ACC112 (cell line): ENCODE measurements around the gene FHIP1B.

Experiments
- H2AFZ ChIP-seq: fragments of 200-600 bp; sonication (generic); one replicate; pipeline ENCODE4 v1.6.0; 2017; ENCODE audit warnings: antibody characterized with exemption, low read length; ENCODE audit not compliant: unreplicated experiment
- H3K27ac ChIP-seq: fragments of 200-600 bp; sonication (generic); 2 replicates; pipeline ENCODE4 v1.5.1; 2014; ENCODE audit warnings: low read depth, mild to moderate bottlenecking, antibody characterized with exemption, low read length, moderate library complexity
- H3K27me3 ChIP-seq: fragments of 200-600 bp; sonication (generic); 2 replicates; pipeline ENCODE4 v1.6.1; 2014; ENCODE audit warnings: mild to moderate bottlenecking, antibody characterized with exemption, low read length, moderate library complexity, mixed read lengths; ENCODE audit not compliant: insufficient read depth
- H3K36me3 ChIP-seq: fragments of 200-600 bp; sonication (generic); 2 replicates; pipeline ENCODE4 v1.6.1; 2016; ENCODE audit warnings: mild to moderate bottlenecking, antibody characterized with exemption, low read length, moderate library complexity, mixed read lengths; ENCODE audit not compliant: insufficient read depth
- H3K4me1 ChIP-seq: fragments of 200-600 bp; sonication (generic); one replicate; pipeline ENCODE4 v1.6.1; 2016; ENCODE audit warnings: low read length, mixed read lengths; ENCODE audit not compliant: insufficient read depth, unreplicated experiment, control insufficient read depth
- H3K4me3 ChIP-seq: fragments of 200-600 bp; sonication (generic); 2 replicates; pipeline ENCODE4 v1.5.1; 2014; ENCODE audit warnings: mild to moderate bottlenecking, low read depth, low read length
- H3K79me2 ChIP-seq: fragments of 200-600 bp; sonication (generic); one replicate; pipeline ENCODE4 v1.6.0; 2016; ENCODE audit warnings: low read length; ENCODE audit not compliant: control insufficient read depth, unreplicated experiment, insufficient read depth

The FHIP1B gene

DNA sequence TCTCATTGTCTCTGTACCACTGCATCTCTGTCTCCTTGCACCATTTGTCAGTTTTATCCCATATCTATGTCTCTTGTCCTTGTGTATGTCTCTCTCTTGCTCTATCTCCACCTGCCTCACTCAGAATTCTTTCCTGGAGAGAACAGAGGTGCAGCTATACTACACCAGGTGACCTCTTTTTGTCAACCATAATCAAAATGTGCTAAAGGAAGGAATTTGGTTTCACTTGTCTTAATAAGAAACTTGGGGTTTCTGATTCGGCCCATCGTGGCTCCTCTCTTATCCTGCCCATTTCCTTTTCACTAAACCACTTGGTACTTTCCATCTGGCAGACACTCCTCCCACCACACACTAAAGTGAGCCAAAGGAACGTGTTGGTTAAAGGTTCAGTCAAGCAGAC, 31.1 kb downstream of the FHIP1B start:
- Histone ChIP-seq H2AFZ (no peak overlapping the region), H3K27ac (no peak overlapping the region), H3K4me3 (no peak overlapping the region), H3K36me3 (no peaks in the 10 kb centered on the region), H3K27me3 (no peaks in the 10 kb centered on the region), H3K79me2 (no peaks in the 10 kb centered on the region), H3K4me1 (no peaks in the 10 kb centered on the region)

DNA sequence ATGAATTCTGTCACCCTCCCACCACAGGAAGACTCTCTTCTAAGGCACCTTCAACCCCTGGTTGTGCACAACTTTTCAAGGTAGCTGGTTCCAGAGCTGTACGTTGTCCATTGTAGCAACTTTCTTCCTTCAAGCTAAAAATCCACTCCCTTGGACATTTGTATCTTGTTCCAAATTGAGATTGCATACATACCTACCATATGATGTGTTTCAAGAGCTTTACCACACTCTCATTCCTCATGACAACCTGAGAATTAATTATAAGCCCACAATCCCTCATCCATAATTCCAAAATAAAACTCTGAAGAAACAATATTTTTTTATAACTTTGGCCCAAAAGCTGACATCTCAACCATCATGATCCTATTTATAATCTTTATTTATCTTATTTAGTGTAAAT, 32.4 kb downstream of the FHIP1B start:
- no peak overlapping the region for H3K4me3 ChIP-seq
- H2AFZ ChIP-seq: no peak overlapping the region
- no peaks in the 10 kb centered on the region for H3K36me3 ChIP-seq
- no peaks in the 10 kb centered on the region for H3K4me1 ChIP-seq
- H3K27me3 ChIP-seq: no peaks in the 10 kb centered on the region
- no peak overlapping the region for H3K27ac ChIP-seq
- H3K79me2 ChIP-seq: no peaks in the 10 kb centered on the region

DNA sequence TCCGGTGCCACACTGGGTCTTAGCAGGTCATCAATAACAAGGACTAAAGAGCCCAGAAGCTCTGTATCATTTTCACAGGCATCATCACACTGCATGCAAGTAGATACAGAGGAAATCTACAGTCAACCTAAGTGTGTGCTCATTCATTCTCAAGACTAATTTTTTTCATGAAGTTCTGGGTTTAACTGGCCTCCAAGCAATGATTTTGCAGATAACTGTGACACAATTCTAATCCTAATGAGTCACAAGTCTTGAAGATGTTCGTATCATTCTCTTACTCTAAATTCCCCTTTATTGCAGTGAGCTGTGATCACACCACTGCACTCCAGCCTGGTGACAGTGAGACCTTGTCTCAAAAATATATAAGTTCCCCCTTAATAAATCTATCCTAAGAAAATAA, 33.0 kb downstream of the FHIP1B start:
- no peaks in the 10 kb centered on the region for H3K27me3 ChIP-seq
- no peak overlapping the region for H3K4me3 ChIP-seq
- H3K27ac ChIP-seq: no peak overlapping the region
- H3K79me2 ChIP-seq: no peaks in the 10 kb centered on the region
- H3K36me3 ChIP-seq: no peaks in the 10 kb centered on the region
- H3K4me1 ChIP-seq: no peaks in the 10 kb centered on the region
- no peak overlapping the region for H2AFZ ChIP-seq

DNA sequence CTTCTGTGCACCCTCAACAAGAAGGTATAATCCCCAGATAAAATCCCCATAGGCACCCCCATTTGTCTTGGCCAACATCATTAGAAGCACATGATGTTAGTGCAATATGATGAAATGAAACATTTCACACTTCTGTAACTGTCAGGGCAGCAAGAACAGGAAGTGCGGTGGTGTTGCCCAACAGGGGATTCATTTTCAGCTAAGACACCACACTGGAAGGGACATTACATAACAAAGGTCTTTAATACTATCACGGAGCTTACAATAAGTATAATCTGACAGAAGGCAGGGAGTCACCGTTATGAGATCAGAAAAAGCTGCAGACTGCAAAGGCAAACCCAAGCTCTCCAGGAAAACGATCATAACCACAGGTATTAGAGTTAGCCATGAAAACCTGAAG, 33.5 kb downstream of the FHIP1B start:
- H2AFZ ChIP-seq: no peak overlapping the region
- H3K4me3 ChIP-seq: no peak overlapping the region
- no peaks in the 10 kb centered on the region for H3K36me3 ChIP-seq
- H3K27ac ChIP-seq: no peak overlapping the region
- H3K4me1 ChIP-seq: no peaks in the 10 kb centered on the region
- no peaks in the 10 kb centered on the region for H3K79me2 ChIP-seq
- H3K27me3 ChIP-seq: no peaks in the 10 kb centered on the region

DNA sequence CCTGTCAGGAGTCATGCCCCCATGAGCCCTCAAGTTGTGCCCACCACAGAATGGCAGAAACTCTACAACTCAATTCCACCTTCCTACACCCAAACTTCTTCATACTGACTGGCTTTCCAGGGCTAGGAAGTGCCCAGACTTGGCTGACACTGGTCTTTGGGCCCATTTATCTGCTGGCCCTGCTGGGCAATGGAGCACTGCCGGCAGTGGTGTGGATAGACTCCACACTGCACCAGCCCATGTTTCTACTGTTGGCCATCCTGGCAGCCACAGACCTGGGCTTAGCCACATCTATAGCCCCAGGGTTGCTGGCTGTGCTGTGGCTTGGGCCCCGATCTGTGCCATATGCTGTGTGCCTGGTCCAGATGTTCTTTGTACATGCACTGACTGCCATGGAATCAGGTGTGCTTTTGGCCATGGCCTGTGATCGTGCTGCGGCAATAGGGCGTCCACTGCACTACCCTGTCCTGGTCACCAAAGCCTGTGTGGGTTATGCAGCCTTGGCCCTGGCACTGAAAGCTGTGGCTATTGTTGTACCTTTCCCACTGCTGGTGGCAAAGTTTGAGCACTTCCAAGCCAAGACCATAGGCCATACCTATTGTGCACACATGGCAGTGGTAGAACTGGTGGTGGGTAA, 35.1 kb downstream of the FHIP1B start, which contains the start of gene OR52W1:
OR52W1 (plus strand) TSS at position 51 of the 637 bp plus-strand sequence; CDS start at position 51, 0 bp downstream.
- Histone ChIP-seq H3K27me3 (peaks cover 6% of the 10 kb centered on the region; the same call in 1 of the 2 replicates), H3K27ac (no peak within 1 kb of the TSS), H2AFZ (no peak within 1 kb of the TSS), H3K79me2 (no peaks in the 10 kb centered on the region), H3K4me3 (no peak within 1 kb of the TSS), H3K4me1 (no peaks in the 10 kb centered on the region), H3K36me3 (no peaks in the 10 kb centered on the region)

DNA sequence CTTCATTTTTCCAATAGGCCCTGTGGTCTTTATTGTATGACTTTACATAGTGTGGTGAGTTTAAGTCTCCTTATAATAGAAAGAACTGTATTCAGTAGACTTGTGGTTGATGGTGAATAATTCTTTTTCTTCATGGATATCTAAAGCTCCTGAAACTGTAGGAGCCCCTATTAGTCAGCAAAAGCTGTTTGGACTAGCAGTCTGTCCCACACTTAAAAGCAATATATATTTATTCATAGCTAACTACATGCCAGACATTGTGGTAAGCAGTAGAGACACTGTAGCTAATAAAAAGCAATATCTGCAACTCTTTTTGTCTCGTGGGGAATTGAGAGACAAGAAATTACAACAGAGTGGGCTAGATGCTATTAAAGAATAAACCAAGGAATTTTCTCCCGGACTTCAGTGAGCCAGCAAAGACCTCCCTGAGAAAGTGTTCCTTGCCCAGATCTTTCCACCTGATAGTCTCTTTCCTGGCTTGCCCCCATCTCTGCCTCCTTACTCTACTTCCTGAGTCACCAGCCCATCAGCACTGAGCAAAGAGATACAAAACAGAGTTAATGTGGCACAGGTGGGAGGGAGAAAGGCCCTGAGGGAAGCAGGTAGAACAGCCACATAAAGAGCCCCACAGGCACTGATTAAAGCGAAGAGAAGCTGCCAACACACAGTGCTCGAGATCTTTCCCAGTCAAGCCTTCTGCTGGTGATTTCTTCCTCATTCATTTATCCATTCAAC, 36.8 kb downstream of the FHIP1B start:
- no peaks in the 10 kb centered on the region for H3K4me1 ChIP-seq
- H3K27me3 ChIP-seq: peaks cover 16% of the 10 kb centered on the region; the same call in 1 of the 2 replicates

DNA sequence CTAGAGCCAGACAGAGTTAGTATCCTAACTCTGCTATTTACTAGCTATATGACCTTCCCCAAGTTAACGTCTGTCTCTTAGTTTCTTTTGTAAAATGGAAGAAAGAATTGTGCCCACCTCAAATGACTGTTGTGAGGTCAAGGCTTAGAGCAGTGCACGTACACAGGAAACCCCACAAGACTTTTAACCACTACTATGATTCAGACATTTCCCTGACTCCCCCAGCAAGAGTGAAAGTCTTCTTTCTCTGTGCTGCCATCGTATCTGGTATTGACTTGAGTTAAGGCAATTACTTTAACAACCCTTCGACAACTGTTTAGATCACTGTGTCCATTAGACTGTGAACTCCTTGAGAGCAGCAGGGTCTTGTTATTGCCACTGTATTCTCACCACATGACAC, 38.0 kb downstream of the FHIP1B start:
- Histone ChIP-seq H3K27ac (no peak overlapping the region), H3K36me3 (no peaks in the 10 kb centered on the region), H2AFZ (no peak overlapping the region), H3K79me2 (no peaks in the 10 kb centered on the region), H3K4me1 (no peaks in the 10 kb centered on the region), H3K27me3 (peaks cover 16% of the 10 kb centered on the region; the same call in 1 of the 2 replicates), H3K4me3 (no peak overlapping the region)

More for the DNA sequence above, 36.8 kb downstream of the FHIP1B start:
- Histone ChIP-seq H3K4me3 (no peak overlapping the region), H2AFZ (no peak overlapping the region), H3K79me2 (no peaks in the 10 kb centered on the region), H3K36me3 (no peaks in the 10 kb centered on the region), H3K27ac (no peak overlapping the region)

DNA sequence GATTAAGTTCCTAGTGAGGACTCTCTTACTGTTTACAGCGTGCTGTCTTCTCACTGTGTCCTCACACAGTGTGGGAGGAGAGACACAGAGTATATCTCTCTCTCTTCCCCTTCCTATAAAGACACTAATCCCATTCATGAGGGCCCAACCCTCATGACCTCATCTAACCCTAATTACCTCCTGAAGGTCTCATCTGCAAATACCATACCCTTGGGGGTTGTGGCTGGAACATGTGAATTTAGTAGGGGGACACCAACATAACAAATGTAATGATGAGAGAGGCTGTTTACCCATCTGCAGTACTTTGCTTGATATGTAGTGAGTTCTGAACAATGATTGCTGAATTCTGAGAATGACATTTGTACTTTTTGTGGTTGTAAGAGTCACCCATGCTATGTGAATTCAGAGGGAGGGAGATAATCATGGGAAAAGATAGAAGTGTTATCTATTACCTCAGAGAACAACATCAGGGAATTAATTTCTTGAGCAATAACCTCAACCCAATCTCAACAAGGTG, 40.3 kb downstream of the FHIP1B start:
- H2AFZ ChIP-seq: no peak overlapping the region
- no peaks in the 10 kb centered on the region for H3K4me1 ChIP-seq
- no peaks in the 10 kb centered on the region for H3K79me2 ChIP-seq
- no peaks in the 10 kb centered on the region for H3K36me3 ChIP-seq
- H3K27ac ChIP-seq: no peak overlapping the region
- peaks cover 16% of the 10 kb centered on the region; the same call in 1 of the 2 replicates for H3K27me3 ChIP-seq
- no peak overlapping the region for H3K4me3 ChIP-seq

DNA sequence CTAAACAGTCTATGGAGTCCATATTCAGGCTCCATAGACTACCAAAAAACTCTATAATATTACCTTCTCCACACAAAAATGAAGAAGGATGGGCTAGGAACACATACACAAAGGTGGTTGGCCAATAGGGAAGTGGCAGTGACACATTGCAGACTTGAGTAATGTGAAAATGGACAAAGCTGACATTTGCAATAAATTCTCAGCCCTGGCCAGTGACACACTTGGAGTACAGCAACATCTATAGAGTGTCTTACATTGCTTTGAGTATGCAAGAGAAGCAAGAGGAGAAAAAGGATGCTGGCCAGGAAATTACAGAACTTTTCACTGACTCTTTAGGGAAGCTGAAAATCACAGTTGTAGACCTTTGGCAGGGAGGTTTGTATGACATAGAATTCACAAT, 42.7 kb downstream of the FHIP1B start:
- no peak overlapping the region for H2AFZ ChIP-seq
- H3K79me2 ChIP-seq: no peaks in the 10 kb centered on the region
- no peak overlapping the region for H3K27ac ChIP-seq
- peaks cover 16% of the 10 kb centered on the region; the same call in 1 of the 2 replicates for H3K27me3 ChIP-seq
- no peaks in the 10 kb centered on the region for H3K36me3 ChIP-seq
- H3K4me1 ChIP-seq: no peaks in the 10 kb centered on the region
- H3K4me3 ChIP-seq: no peak overlapping the region

DNA sequence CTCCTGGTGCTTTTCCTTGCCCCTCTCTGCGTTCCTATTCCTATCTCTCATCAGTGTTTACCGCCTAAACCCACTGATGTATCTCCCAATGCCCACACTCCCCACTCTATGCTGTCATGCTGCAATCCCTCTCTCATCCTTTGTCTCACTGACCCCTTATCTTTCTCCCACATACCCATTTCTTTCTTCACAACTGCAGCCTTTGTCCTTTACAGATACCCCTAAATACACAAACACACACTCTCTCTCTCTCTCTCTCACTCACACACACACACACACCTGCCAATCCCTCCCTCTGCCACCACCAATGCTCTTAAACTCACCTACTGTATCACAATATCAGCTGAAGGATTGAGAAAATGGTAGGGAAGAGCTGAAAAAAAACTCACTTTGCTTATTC, 59.0 kb downstream of the FHIP1B start:
- H3K4me3 ChIP-seq: no peak overlapping the region
- no peaks in the 10 kb centered on the region for H3K36me3 ChIP-seq
- H3K27me3 ChIP-seq: peaks cover 41% of the 10 kb centered on the region
- no peak overlapping the region for H3K27ac ChIP-seq
- no peaks in the 10 kb centered on the region for H3K4me1 ChIP-seq
- H3K79me2 ChIP-seq: no peaks in the 10 kb centered on the region
- H2AFZ ChIP-seq: no peak overlapping the region

DNA sequence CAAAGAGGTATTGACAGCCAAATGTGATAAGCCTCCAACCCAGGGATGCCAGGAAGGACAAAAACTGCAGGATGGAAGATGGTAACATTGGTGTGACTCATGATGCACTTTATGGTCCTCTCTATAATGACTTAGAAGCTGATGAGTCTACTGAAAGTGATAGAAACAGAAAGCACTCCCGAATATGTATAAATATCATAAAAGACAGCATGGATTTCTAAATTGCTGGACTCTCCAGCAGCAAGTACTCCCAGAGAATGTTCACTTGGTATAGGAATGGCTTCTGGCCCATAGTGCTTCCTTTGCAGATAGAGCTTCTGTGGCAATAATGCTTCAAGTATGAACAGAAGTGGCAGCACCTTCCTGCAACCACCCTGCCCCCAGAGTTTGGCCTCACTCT, 64.2 kb downstream of the FHIP1B start, which contains the start of gene OR52B2:
OR52B2 (minus strand) TSS at position 101 of the 400 bp plus-strand sequence; CDS start at position 101, 0 bp downstream.
- Histone ChIP-seq H2AFZ (no peak within 1 kb of the TSS), H3K27ac (no peak within 1 kb of the TSS), H3K4me3 (no peak within 1 kb of the TSS), H3K4me1 (no peaks in the 10 kb centered on the region), H3K79me2 (no peaks in the 10 kb centered on the region), H3K36me3 (no peaks in the 10 kb centered on the region), H3K27me3 (peaks cover 46% of the 10 kb centered on the region)
